Mesenchymal stem cell (in vitro differentiated cells and primary cell): Measurements from ENCODE around the gene PLXND1.

Experiments used
- DNase-seq: peaks from one replicate; pipeline ENCODE4 v3.0.0-alpha.2; 2013
- H2AFZ ChIP-seq: one replicate; pipeline ENCODE4 v1.6.1; 2013; ENCODE audit warnings: low read depth, mild to moderate bottlenecking, control low read depth, inconsistent platforms, low read length, moderate library complexity
- H2AK5ac ChIP-seq: 2 replicates; pipeline ENCODE4 v1.6.1; 2013; ENCODE audit warnings: low read length, moderate library complexity, mild to moderate bottlenecking, inconsistent platforms; ENCODE audit not compliant: severe bottlenecking
- H2BK120ac ChIP-seq: one replicate; pipeline ENCODE4 v1.6.1; 2013; ENCODE audit warnings: low read depth, mild to moderate bottlenecking, inconsistent platforms, low read length, moderate library complexity
- H2BK12ac ChIP-seq, 2 experiments: one replicate each; pipeline ENCODE4 v1.6.1; 2013; ENCODE audit warnings: inconsistent platforms in 2 of 2, low read length in 2 of 2, mild to moderate bottlenecking in 2 of 2, moderate library complexity in 2 of 2, control low read depth in 1 of 2
- H2BK15ac ChIP-seq: one replicate; pipeline ENCODE4 v1.6.1; 2013; ENCODE audit warnings: mild to moderate bottlenecking, low read depth, inconsistent platforms; ENCODE audit not compliant: poor library complexity, severe bottlenecking
- H2BK5ac ChIP-seq: 2 replicates; pipeline ENCODE4 v1.6.1; 2013; ENCODE audit warnings: low read depth, mild to moderate bottlenecking, low read length, control low read depth, inconsistent platforms; ENCODE audit not compliant: poor library complexity, severe bottlenecking
- H3K14ac ChIP-seq, 2 experiments: one replicate each; pipeline ENCODE4 v1.6.1; 2013; ENCODE audit warnings: inconsistent platforms in 2 of 2, low read length in 2 of 2, control low read depth in 1 of 2, mild to moderate bottlenecking in 1 of 2, moderate library complexity in 1 of 2
- H3K18ac ChIP-seq, 2 experiments: one replicate each; pipeline ENCODE4 v1.6.1; 2013; ENCODE audit warnings: inconsistent platforms in 2 of 2, low read length in 2 of 2, control low read depth in 1 of 2, low read depth in 1 of 2, mild to moderate bottlenecking in 1 of 2
- H3K23ac ChIP-seq, 2 experiments: one replicate each; pipeline ENCODE4 v1.6.1; 2013; ENCODE audit warnings: inconsistent platforms in 2 of 2, low read length in 2 of 2, mild to moderate bottlenecking in 2 of 2, moderate library complexity in 2 of 2, control low read depth in 1 of 2
- H3K27ac ChIP-seq: 2 replicates; pipeline ENCODE4 v1.5.1; 2013; ENCODE audit warnings: mild to moderate bottlenecking, moderate library complexity, low read length, control low read depth, inconsistent platforms; ENCODE audit not compliant: poor library complexity, severe bottlenecking
- H3K27me3 ChIP-seq, 2 experiments: 2 replicates each; pipeline versions ENCODE4 v1.6.1 to v1.7.0; 2013; ENCODE audit warnings: low read length in 2 of 2, mild to moderate bottlenecking in 2 of 2, moderate library complexity in 2 of 2, control low read depth in 1 of 2, inconsistent platforms in 1 of 2; ENCODE audit not compliant: control insufficient read depth in 1 of 2, insufficient read depth in 1 of 2
- H3K36me3 ChIP-seq, 2 experiments: 2 replicates each; pipeline versions ENCODE4 v1.6.1 to v1.7.0; 2013; ENCODE audit warnings: low read length in 2 of 2, control low read depth in 1 of 2, inconsistent platforms in 1 of 2, low read depth in 1 of 2, mild to moderate bottlenecking in 1 of 2; ENCODE audit not compliant: insufficient read depth in 2 of 2, control insufficient read depth in 1 of 2
- H3K4ac ChIP-seq, 2 experiments: one replicate each; pipeline ENCODE4 v1.6.1; 2013; ENCODE audit warnings: inconsistent platforms in 2 of 2, low read length in 2 of 2, mild to moderate bottlenecking in 2 of 2, moderate library complexity in 2 of 2, control low read depth in 1 of 2, low read depth in 1 of 2
- H3K4me1 ChIP-seq: 2 replicates; pipeline ENCODE4 v1.6.1; 2013; ENCODE audit warnings: low read depth, low read length, control low read depth; ENCODE audit not compliant: control insufficient read depth, insufficient read depth
- H3K4me2 ChIP-seq: 2 replicates; pipeline ENCODE4 v1.6.1; 2013; ENCODE audit warnings: low read length, mild to moderate bottlenecking, inconsistent platforms; ENCODE audit not compliant: poor library complexity, severe bottlenecking
- H3K4me3 ChIP-seq, 2 experiments: 2 replicates each; pipeline versions ENCODE4 v1.5.1 to v1.7.0; 2013; ENCODE audit warnings: low read length in 2 of 2, mild to moderate bottlenecking in 2 of 2, control low read depth in 1 of 2, low read depth in 1 of 2; ENCODE audit not compliant: insufficient read depth in 1 of 2
- H3K79me1 ChIP-seq: replicated peaks from 2 replicates; pipeline ENCODE4 v1.6.1; 2013; ENCODE audit warnings: mild to moderate bottlenecking, control low read depth, low read length, inconsistent platforms; ENCODE audit not compliant: poor library complexity, severe bottlenecking
- H3K9ac ChIP-seq: 2 replicates; pipeline ENCODE4 v1.7.0; 2013; ENCODE audit warnings: mild to moderate bottlenecking, low read length, moderate library complexity
- H3K9me3 ChIP-seq: 2 replicates; pipeline ENCODE4 v1.7.0; 2013; ENCODE audit warnings: mild to moderate bottlenecking, low read length; ENCODE audit not compliant: control insufficient read depth
- H4K8ac ChIP-seq: one replicate; pipeline ENCODE4 v1.6.1; 2013; ENCODE audit warnings: inconsistent platforms, mild to moderate bottlenecking, low read length, moderate library complexity
- H4K91ac ChIP-seq: one replicate; pipeline ENCODE4 v1.6.1; 2013; ENCODE audit warnings: mild to moderate bottlenecking, low read length, inconsistent platforms
- WGBS: methylation state at CpG from one replicate; pipeline ENCODE4 v1.1.7; 2013; ENCODE audit warnings: mixed read lengths; 5-methylcytosine and 5-hydroxymethylcytosine counted together

Gene PLXND1

DNA sequence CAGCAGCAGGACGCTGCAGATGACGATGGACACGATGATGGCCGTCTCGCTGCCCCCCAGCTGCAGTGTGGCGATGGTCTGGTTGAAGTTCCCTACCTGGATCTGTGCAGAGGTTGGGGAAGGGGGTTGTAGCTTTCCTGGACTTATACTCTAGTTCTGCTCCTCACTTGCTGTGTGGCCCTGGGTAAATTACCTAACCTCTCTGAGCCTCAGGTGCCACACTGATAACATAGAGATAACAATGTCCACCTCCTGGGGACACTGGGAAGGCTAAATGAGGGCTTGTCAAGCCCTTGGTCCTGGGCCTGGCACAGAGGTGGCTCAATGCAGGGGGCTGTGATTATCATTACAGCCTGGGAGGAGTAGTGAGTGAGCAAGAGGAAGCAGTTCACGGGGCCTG is 36.6 kb downstream of the PLXND1 start:
- no peak overlapping the region for H3K14ac ChIP-seq
- H2BK120ac ChIP-seq, result no peak overlapping the region
- no peak overlapping the region for H3K23ac ChIP-seq
- no peak overlapping the region for H3K4me3 ChIP-seq
- H2BK15ac ChIP-seq, result no peak overlapping the region
- H3K27ac ChIP-seq, result no peak overlapping the region
- H3K18ac ChIP-seq, result no peak overlapping the region
- WGBS, result 99% methylated on average over 7 of the region's 7 CpGs
- H3K9me3 ChIP-seq, result no peaks in the 10 kb centered on the region
- peaks cover 2% of the 10 kb centered on the region for H3K79me1 ChIP-seq
- H2BK5ac ChIP-seq, result no peak overlapping the region
- H2BK12ac ChIP-seq, result no peak overlapping the region
- no peak for DNase-seq
- H2AFZ ChIP-seq, result no peak overlapping the region
- H3K4ac ChIP-seq, result no peak overlapping the region
- peaks cover 85 to 93% of the 10 kb centered on the region in 2 experiments for H3K36me3 ChIP-seq
- H3K9ac ChIP-seq, result no peak overlapping the region
- no peaks in the 10 kb centered on the region for H3K27me3 ChIP-seq
- H4K91ac ChIP-seq, result no peak overlapping the region
- H3K4me1 ChIP-seq, result peaks cover 3% of the 10 kb centered on the region
- no peak overlapping the region for H4K8ac ChIP-seq
- no peak overlapping the region for H3K4me2 ChIP-seq
- H2AK5ac ChIP-seq, result no peak overlapping the region

DNA sequence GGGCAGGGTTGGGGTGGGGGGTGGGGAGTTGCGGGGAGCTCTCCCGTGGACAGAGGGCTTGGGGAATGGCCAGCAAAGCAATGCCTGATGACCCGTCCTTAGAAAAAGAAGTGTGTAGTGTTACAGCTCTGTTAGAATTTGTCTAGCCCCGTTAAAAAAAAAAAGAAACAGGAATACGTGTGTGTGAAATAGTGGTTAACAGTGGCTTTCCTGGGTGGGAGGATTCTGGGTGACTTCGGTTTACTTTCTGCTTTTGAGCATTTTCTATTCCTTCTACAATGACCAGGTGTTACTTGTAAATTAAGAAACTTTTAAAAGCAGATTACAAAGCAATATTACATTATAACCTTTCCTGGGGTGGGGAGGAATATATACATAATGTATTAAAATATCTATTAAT is 38.5 kb downstream of the PLXND1 start:
- Histone ChIP-seq H3K9me3 (no peaks in the 10 kb centered on the region), H3K36me3 (peaks cover 83 to 84% of the 10 kb centered on the region in 2 experiments), H4K8ac (no peak overlapping the region), H2BK120ac (no peak overlapping the region), H3K23ac (no peak overlapping the region), H3K4me2 (no peak overlapping the region), H3K79me1 (peaks cover 2% of the 10 kb centered on the region), H3K4me1 (peaks cover 8% of the 10 kb centered on the region), H2BK5ac (no peak overlapping the region), H3K14ac (no peak overlapping the region), H2BK15ac (no peak overlapping the region), H3K4ac (no peak overlapping the region), H3K4me3 (no peak overlapping the region), H2AK5ac (no peak overlapping the region), H3K27ac (no peak overlapping the region), H2BK12ac (no peak overlapping the region), H3K9ac (no peak overlapping the region), H3K18ac (no peak overlapping the region), H2AFZ (no peak overlapping the region), H4K91ac (no peak overlapping the region), H3K27me3 (no peaks in the 10 kb centered on the region)
- no peak for DNase-seq
- 90% methylated on average over 5 of the region's 6 CpGs for WGBS

DNA sequence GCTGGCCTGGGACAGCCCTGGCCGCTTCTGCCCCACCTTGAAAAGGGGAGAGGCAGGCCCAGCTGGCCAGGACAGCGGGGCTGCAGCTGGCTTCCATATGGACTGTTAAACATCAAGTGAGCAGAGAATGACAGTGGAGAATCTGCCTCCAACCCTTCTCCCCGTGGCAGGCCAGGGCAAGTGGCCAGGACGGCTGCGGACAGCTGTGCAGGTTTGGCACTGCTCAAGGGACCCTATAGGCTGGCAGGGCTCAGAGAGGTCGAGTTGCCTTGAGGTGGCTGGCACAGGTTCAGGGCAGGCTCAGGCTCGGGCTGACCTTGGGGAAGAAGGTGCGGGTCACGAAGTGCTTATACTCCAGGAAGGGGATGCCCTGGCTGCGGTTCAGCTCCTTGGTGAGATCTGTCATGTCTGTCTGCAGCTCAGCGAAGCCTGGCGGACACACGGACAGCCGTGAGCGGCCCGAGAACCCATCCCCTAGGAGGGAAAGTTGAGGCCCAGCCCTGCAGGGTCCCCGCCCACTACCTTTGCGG is 39.2 kb downstream of the PLXND1 start:
- no peak for DNase-seq
- no peak overlapping the region for H3K9ac ChIP-seq
- H4K8ac ChIP-seq, result no peak overlapping the region
- H2BK12ac ChIP-seq, result no peak overlapping the region
- no peak overlapping the region for H2BK5ac ChIP-seq
- H3K9me3 ChIP-seq, result no peaks in the 10 kb centered on the region
- no peak overlapping the region for H3K14ac ChIP-seq
- peaks cover 10% of the 10 kb centered on the region for H3K4me1 ChIP-seq
- no peak overlapping the region for H3K4ac ChIP-seq
- H3K36me3 ChIP-seq, result peaks cover 84% of the 10 kb centered on the region in 2 experiments
- 84% methylated on average over 18 of the region's 18 CpGs for WGBS
- no peak overlapping the region for H2BK120ac ChIP-seq
- H3K18ac ChIP-seq, result no peak overlapping the region
- H4K91ac ChIP-seq, result peak overlapping the region; percentile 41
- no peak overlapping the region for H3K23ac ChIP-seq
- no peak overlapping the region for H2AFZ ChIP-seq
- H3K4me2 ChIP-seq, result no peak overlapping the region
- H3K4me3 ChIP-seq, result no peak overlapping the region
- H2BK15ac ChIP-seq, result no peak overlapping the region
- H3K27ac ChIP-seq, result no peak overlapping the region
- H3K27me3 ChIP-seq, result no peaks in the 10 kb centered on the region
- peaks cover 2% of the 10 kb centered on the region for H3K79me1 ChIP-seq
- no peak overlapping the region for H2AK5ac ChIP-seq

- Histone ChIP-seq H3K18ac (no peak overlapping the region), H3K4me1 (peaks cover 20% of the 10 kb centered on the region), H3K14ac (no peak overlapping the region), H3K9me3 (no peaks in the 10 kb centered on the region), H4K8ac (no peak overlapping the region), H2BK12ac (no peak overlapping the region), H3K36me3 (peaks cover 77 to 79% of the 10 kb centered on the region in 2 experiments), H3K79me1 (peaks cover 3% of the 10 kb centered on the region), H3K9ac (no peak overlapping the region), H4K91ac (no peak overlapping the region), H3K4me2 (no peak overlapping the region), H2BK15ac (no peak overlapping the region), H3K4ac (no peak overlapping the region), H2BK5ac (no peak overlapping the region), H3K27ac (no peak overlapping the region), H2AK5ac (no peak overlapping the region), H2BK120ac (no peak overlapping the region), H2AFZ (no peak overlapping the region), H3K27me3 (no peaks in the 10 kb centered on the region), H3K4me3 (no peak overlapping the region), H3K23ac (no peak overlapping the region)
- no peak for DNase-seq
- 97% methylated on average over 7 of the region's 7 CpGs for WGBS
Observed at GRCh38 chr3:129565902-129566301, 40.6 kb downstream of the PLXND1 start.
